K562 (cell line): ENCODE results near the gene BCR. TPM values are rescaled to one million over a fixed set of nuclear protein-coding genes. Genes with fewer than 3 reads are reported as not detected.
A peak's percentile ranks its signal among the peaks of the same experiment; 100 is the strongest.

Source experiments
- ATF7 ChIP-seq: fragments of 450-650 bp; IDR thresholded peaks from 2 replicates; pipeline ENCODE4 v1.7.1; 2014; ENCODE audit warnings: mild to moderate bottlenecking, moderate library complexity
- JUN ChIP-seq, 2 experiments: sonication (generic) in 1 of 2; formaldehyde crosslinking in 1 of 2; IDR thresholded peaks; 2 replicates each; pipeline versions ENCODE4 v1.6.1 to v1.8.0; 2012 to 2022; ENCODE audit warnings: borderline replicate concordance in 2 of 2, mild to moderate bottlenecking in 2 of 2, improper control_type of control experiment in 1 of 2, low read depth in 1 of 2, low read length in 1 of 2, missing genetic modification reagents in 1 of 2
- KDM4B ChIP-seq, 2 experiments: fragments of 450-650 bp in 1 of 2; sonication (generic) in 1 of 2; IDR thresholded peaks; 2 replicates each; pipeline ENCODE4 v1.6.1; 2016 to 2017; ENCODE audit warnings: borderline replicate concordance in 2 of 2, antibody characterized with exemption in 1 of 2, low read depth in 1 of 2, mild to moderate bottlenecking in 1 of 2
- PML ChIP-seq: IDR thresholded peaks from 2 replicates; pipeline ENCODE4 v1.6.1; 2012; ENCODE audit warnings: low read length, inconsistent platforms
- polyA plus RNA-seq, 8 experiments: library from polyadenylated mRNA; depleted of rRNA in 4 of 8; stranded (reverse) in 5 of 8; unstranded in 3 of 8; fragments of >200 nt; fragmentation: Nextera tagmentation in 2 of 8; fragmentation: Illumina TruSeq in 1 of 8; extraction: Ambion mirVana in 2 of 8; extraction: Trizol in 1 of 8; gene quantifications; 2 replicates each; pipeline versions ENCODE4 v1.2.1 to v1.2.3, GENCODE V29; 2011 to 2014; ENCODE audit warnings: inconsistent platforms in 1 of 8, missing spikeins in 1 of 8
- total RNA-seq, 7 experiments: library from RNA; depleted of rRNA in 6 of 7; stranded (reverse); fragments of >200 nt in 6 of 7; fragmentation: Illumina TruSeq in 2 of 7; extraction: Trizol in 2 of 7; gene quantifications; 2 replicates each; pipeline versions ENCODE4 v1.2.1 to v1.2.3, GENCODE V29; 2011 to 2021; ENCODE audit warnings: low replicate concordance in 1 of 7
- TF ChIP-seq, protein P1 (sequence below): fragments of 150-350 bp; IDR thresholded peaks from 2 replicates; pipeline ENCODE4 v1.6.1; 2014; ENCODE audit warnings: low read depth, mild to moderate bottlenecking, low read length, borderline replicate concordance
- TF ChIP-seq, protein P2 (sequence below): fragments of 250-450 bp; sonication (Bioruptor Pico); IDR thresholded peaks from 2 replicates; pipeline ENCODE4 v1.5.0; 2021; ENCODE audit warnings: mild to moderate bottlenecking, borderline replicate concordance
- TF ChIP-seq, protein P3 (sequence below): fragments of 250-450 bp; sonication (Bioruptor Pico); IDR thresholded peaks from 2 replicates; pipeline ENCODE4 v1.5.0; 2021

The BCR gene
- total and polyA plus RNA-seq, 9 of the 15 experiments (the other 6 are each of a cell fraction or from before 2014, with no cell fraction given), result 0.41 to 150 (median 45.6) TPM

DNA sequence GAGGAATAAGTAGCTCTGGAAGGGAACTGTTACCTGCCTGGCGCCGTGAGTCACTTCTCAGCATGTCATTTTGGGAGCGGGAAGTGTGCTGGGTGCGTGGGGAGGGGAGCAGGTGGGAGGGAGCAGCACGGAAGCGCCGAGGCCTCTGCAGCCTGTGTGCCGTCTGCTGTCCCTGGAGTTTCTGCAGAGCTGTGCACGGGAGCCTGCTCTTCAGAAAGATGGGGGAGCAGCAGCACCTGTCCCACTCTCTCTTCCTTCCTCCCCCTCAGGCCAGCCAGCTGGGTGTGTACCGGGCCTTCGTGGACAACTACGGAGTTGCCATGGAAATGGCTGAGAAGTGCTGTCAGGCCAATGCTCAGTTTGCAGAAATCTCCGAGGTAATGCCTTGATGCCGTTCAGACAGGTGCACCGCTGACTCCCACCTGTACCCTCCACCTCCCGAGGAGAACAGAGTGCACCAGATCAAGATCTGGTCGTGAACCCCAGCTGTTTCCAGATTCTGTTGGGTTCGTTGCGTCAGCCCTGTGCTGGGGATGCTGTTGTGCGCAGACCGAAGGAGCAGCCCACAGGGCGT, 87.9 kb downstream of the BCR start (continued):
- TF ChIP-seq, protein P1, sequence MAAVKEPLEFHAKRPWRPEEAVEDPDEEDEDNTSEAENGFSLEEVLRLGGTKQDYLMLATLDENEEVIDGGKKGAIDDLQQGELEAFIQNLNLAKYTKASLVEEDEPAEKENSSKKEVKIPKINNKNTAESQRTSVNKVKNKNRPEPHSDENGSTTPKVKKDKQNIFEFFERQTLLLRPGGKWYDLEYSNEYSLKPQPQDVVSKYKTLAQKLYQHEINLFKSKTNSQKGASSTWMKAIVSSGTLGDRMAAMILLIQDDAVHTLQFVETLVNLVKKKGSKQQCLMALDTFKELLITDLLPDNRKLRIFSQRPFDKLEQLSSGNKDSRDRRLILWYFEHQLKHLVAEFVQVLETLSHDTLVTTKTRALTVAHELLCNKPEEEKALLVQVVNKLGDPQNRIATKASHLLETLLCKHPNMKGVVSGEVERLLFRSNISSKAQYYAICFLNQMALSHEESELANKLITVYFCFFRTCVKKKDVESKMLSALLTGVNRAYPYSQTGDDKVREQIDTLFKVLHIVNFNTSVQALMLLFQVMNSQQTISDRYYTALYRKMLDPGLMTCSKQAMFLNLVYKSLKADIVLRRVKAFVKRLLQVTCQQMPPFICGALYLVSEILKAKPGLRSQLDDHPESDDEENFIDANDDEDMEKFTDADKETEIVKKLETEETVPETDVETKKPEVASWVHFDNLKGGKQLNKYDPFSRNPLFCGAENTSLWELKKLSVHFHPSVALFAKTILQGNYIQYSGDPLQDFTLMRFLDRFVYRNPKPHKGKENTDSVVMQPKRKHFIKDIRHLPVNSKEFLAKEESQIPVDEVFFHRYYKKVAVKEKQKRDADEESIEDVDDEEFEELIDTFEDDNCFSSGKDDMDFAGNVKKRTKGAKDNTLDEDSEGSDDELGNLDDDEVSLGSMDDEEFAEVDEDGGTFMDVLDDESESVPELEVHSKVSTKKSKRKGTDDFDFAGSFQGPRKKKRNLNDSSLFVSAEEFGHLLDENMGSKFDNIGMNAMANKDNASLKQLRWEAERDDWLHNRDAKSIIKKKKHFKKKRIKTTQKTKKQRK, result 0 out of 2 replicates have a peak, but pooled peaks have one; percentile 5
- TF ChIP-seq PML, result no peak
- TF ChIP-seq JUN (IDR thresholded peaks at IDR 0.05; ENCODE audit: borderline replicate concordance, low read depth, low read length), result no peak
- no peak for TF ChIP-seq JUN (CRISPR knock-in tag; IDR thresholded peaks at IDR 0.05; ENCODE audit: borderline replicate concordance)
- no peak for TF ChIP-seq ATF7
- TF ChIP-seq, protein P2, sequence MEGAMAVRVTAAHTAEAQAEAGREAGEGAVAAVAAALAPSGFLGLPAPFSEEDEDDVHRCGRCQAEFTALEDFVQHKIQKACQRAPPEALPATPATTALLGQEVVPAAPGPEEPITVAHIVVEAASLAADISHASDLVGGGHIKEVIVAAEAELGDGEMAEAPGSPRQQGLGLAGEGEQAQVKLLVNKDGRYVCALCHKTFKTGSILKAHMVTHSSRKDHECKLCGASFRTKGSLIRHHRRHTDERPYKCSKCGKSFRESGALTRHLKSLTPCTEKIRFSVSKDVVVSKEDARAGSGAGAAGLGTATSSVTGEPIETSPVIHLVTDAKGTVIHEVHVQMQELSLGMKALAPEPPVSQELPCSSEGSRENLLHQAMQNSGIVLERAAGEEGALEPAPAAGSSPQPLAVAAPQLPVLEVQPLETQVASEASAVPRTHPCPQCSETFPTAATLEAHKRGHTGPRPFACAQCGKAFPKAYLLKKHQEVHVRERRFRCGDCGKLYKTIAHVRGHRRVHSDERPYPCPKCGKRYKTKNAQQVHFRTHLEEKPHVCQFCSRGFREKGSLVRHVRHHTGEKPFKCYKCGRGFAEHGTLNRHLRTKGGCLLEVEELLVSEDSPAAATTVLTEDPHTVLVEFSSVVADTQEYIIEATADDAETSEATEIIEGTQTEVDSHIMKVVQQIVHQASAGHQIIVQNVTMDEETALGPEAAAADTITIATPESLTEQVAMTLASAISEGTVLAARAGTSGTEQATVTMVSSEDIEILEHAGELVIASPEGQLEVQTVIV (CRISPR knock-in tag), result no peak
- TF ChIP-seq, protein P3, sequence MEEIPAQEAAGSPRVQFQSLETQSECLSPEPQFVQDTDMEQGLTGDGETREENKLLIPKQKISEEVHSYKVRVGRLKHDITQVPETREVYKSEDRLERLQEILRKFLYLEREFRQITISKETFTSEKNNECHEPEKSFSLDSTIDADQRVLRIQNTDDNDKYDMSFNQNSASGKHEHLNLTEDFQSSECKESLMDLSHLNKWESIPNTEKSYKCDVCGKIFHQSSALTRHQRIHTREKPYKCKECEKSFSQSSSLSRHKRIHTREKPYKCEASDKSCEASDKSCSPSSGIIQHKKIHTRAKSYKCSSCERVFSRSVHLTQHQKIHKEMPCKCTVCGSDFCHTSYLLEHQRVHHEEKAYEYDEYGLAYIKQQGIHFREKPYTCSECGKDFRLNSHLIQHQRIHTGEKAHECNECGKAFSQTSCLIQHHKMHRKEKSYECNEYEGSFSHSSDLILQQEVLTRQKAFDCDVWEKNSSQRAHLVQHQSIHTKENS (CRISPR knock-in tag), result no peak
- no peak for TF ChIP-seq KDM4B (IDR thresholded peaks at IDR 0.05; ENCODE audit: borderline replicate concordance in 2 of 2, low read depth in 1 of 2)
- TF ChIP-seq, all 486 proteins: peak for 3
